ENCODE measurements around the gene NR1D1.
A peak's percentile ranks its signal among the peaks of the same experiment; 100 is the strongest.

The NR1D1 gene

DNA sequence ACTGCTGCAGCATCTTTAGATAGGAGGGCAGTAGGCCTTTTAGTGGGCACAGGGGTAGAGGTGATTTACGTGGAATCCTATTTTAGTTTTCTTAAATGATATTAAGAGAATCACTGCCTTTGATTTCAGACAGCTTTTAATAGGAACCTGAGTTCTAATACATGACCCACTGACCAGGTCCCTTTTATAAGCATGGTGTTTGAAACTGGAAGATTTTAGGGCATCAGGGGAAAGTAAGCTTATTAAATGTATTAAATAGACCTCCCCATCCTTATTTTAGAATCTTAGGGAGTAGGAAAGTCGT lies 23.4 kb upstream of the NR1D1 start:
- H3K4me2 ChIP-seq (ENCODE audit: low read length), result peak overlapping the region; percentile 92
- no peak overlapping the region for H2AFZ ChIP-seq (ENCODE audit: low read length)
- no peak overlapping the region for H3K27ac ChIP-seq (ENCODE audit: low read depth, low read length, poor library complexity, severe bottlenecking)
- peak overlapping the region; percentile 97 for H3K9ac ChIP-seq (ENCODE audit: low read length)
- H3K4me3 ChIP-seq (ENCODE audit: low read depth, low read length, poor library complexity, severe bottlenecking), result peak overlapping the region; percentile 98
- no peaks in the 10 kb centered on the region for H3F3A ChIP-seq (ENCODE audit: insufficient read depth, low read length)
- H3K36me3 ChIP-seq (ENCODE audit: insufficient read depth, low read length), result peaks cover 36% of the 10 kb centered on the region
- peaks cover 30% of the 10 kb centered on the region for H3K4me1 ChIP-seq (ENCODE audit: insufficient read depth, low read length, severe bottlenecking)
- H3K9me2 ChIP-seq (ENCODE audit: low read depth, low read length), result no peaks in the 10 kb centered on the region
- TF ChIP-seq EZH2 (IDR thresholded peaks at IDR 0.05; ENCODE audit: borderline replicate concordance, low read length), result no peak
- TF ChIP-seq, protein P1, sequence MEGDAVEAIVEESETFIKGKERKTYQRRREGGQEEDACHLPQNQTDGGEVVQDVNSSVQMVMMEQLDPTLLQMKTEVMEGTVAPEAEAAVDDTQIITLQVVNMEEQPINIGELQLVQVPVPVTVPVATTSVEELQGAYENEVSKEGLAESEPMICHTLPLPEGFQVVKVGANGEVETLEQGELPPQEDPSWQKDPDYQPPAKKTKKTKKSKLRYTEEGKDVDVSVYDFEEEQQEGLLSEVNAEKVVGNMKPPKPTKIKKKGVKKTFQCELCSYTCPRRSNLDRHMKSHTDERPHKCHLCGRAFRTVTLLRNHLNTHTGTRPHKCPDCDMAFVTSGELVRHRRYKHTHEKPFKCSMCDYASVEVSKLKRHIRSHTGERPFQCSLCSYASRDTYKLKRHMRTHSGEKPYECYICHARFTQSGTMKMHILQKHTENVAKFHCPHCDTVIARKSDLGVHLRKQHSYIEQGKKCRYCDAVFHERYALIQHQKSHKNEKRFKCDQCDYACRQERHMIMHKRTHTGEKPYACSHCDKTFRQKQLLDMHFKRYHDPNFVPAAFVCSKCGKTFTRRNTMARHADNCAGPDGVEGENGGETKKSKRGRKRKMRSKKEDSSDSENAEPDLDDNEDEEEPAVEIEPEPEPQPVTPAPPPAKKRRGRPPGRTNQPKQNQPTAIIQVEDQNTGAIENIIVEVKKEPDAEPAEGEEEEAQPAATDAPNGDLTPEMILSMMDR (IDR thresholded peaks at IDR 0.05; ENCODE audit: low read length), result no peak
- no peaks in the 10 kb centered on the region for H3K27me3 ChIP-seq (ENCODE audit: insufficient read depth, low read length)
- no peaks in the 10 kb centered on the region for H3K9me3 ChIP-seq (ENCODE audit: low read length)
- no peaks in the 10 kb centered on the region for H4K20me1 ChIP-seq (ENCODE audit: insufficient read depth, low read length)
- H3K79me2 ChIP-seq (ENCODE audit: insufficient read depth, low read length), result peaks cover 33% of the 10 kb centered on the region

DNA sequence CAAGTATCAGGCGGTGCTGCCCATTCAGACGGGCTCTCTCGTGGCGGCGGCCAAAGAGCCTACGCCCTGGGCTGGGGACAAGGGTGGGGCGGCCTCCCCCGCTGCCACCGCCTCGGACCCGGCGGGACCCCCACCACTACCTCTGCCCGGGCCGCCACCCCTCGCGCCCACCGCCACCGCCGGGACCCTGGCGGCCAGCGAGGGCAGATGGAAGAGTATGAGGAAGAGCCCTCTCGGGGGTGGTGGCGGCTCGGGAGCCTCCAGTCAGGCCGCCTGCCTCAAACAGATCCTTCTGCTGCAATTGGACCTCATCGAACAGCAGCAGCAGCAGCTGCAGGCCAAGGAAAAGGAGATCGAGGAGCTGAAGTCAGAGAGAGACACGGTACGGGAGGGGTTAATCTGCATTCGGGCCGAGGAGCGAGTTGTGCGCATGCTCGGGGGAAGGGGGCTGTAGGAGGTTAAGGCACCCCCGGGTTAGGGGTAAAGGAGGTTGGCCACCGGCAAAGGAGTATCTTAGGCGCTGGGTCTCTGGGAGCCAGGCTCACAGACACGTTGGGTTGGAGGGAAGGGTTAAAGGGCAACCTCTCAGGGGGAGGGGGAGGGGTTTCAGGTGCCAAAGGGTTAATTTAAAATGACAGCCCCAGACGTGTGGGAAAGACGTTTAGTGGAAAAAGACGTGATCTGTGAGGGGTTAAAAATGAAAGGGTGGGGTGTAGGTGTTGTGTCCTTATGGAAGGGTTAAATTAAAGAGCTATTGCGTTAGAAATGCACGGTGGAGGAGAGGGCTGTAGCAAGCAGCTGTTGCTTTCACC lies 22.8 kb upstream of the NR1D1 start:
- Histone ChIP-seq H4K20me1 (ENCODE audit: insufficient read depth, low read length) (no peaks in the 10 kb centered on the region), H2AFZ (ENCODE audit: low read length) (no peak overlapping the region)

GRCh38 chr17:40122136-40122998 lies 22.0 kb upstream of the NR1D1 start:
- Histone ChIP-seq H3K4me2 (ENCODE audit: low read length) (peak overlapping the region; percentile 92), H3F3A (ENCODE audit: insufficient read depth, low read length) (no peaks in the 10 kb centered on the region), H3K9me3 (ENCODE audit: low read length) (no peaks in the 10 kb centered on the region), H3K9ac (ENCODE audit: low read length) (peak overlapping the region; percentile 97), H4K20me1 (ENCODE audit: insufficient read depth, low read length) (no peaks in the 10 kb centered on the region), H3K9me2 (ENCODE audit: low read depth, low read length) (no peaks in the 10 kb centered on the region), H3K4me3 (ENCODE audit: low read depth, low read length, poor library complexity, severe bottlenecking) (peak overlapping the region; percentile 98), H3K79me2 (ENCODE audit: insufficient read depth, low read length) (peaks cover 33% of the 10 kb centered on the region), H3K36me3 (ENCODE audit: insufficient read depth, low read length) (peaks cover 22% of the 10 kb centered on the region; the same call in 1 of the 2 replicates), H3K27me3 (ENCODE audit: insufficient read depth, low read length) (no peaks in the 10 kb centered on the region), H2AFZ (ENCODE audit: low read length) (no peak overlapping the region), H3K4me1 (ENCODE audit: insufficient read depth, low read length, severe bottlenecking) (peaks cover 30% of the 10 kb centered on the region), H3K27ac (ENCODE audit: low read depth, low read length, poor library complexity, severe bottlenecking) (peak overlapping the region; percentile 48)
- TF ChIP-seq, protein P1 (IDR thresholded peaks at IDR 0.05; ENCODE audit: low read length), result no peak
- TF ChIP-seq EZH2 (IDR thresholded peaks at IDR 0.05; ENCODE audit: borderline replicate concordance, low read length), result no peak

More for the DNA sequence above, 22.8 kb upstream of the NR1D1 start:
- peak overlapping the region; percentile 92 for H3K4me2 ChIP-seq (ENCODE audit: low read length)
- no peaks in the 10 kb centered on the region for H3K9me2 ChIP-seq (ENCODE audit: low read depth, low read length)
- no peaks in the 10 kb centered on the region for H3K9me3 ChIP-seq (ENCODE audit: low read length)
- peak overlapping the region; percentile 98 for H3K4me3 ChIP-seq (ENCODE audit: low read depth, low read length, poor library complexity, severe bottlenecking)
- H3K4me1 ChIP-seq (ENCODE audit: insufficient read depth, low read length, severe bottlenecking), result peaks cover 30% of the 10 kb centered on the region
- peak overlapping the region; percentile 97 for H3K9ac ChIP-seq (ENCODE audit: low read length)
- H3K36me3 ChIP-seq (ENCODE audit: insufficient read depth, low read length), result peaks cover 30% of the 10 kb centered on the region
- H3K27ac ChIP-seq (ENCODE audit: low read depth, low read length, poor library complexity, severe bottlenecking), result peak overlapping the region; percentile 48
- TF ChIP-seq EZH2 (IDR thresholded peaks at IDR 0.05; ENCODE audit: borderline replicate concordance, low read length), result no peak
- TF ChIP-seq, protein P1 (IDR thresholded peaks at IDR 0.05; ENCODE audit: low read length), result no peak
- H3F3A ChIP-seq (ENCODE audit: insufficient read depth, low read length), result no peaks in the 10 kb centered on the region
- peaks cover 33% of the 10 kb centered on the region for H3K79me2 ChIP-seq (ENCODE audit: insufficient read depth, low read length)
- no peaks in the 10 kb centered on the region for H3K27me3 ChIP-seq (ENCODE audit: insufficient read depth, low read length)

Measured in OCI-LY1 (cell line).